Peyer's patch (tissue), 4 donors: Measurements from ENCODE around the gene MLH3. TPM values are rescaled to one million over a fixed set of nuclear protein-coding genes. Genes with fewer than 3 reads are reported as not detected.

Source experiments
- DNase-seq, 3 donors: peaks; one replicate each; pipeline ENCODE4 v3.0.0-alpha.2; 2017 to 2019
- H3K27ac ChIP-seq, 4 donors: fragments of 200-600 bp; sonication (generic); one replicate each; pipeline ENCODE4 v1.5.1; 2016 to 2019
- H3K27me3 ChIP-seq, 2 donors: fragments of 200-600 bp; sonication (generic); one replicate each; pipeline ENCODE4 v1.5.1; 2019
- H3K36me3 ChIP-seq, 3 donors: fragments of 200-600 bp; sonication (generic); one replicate each; pipeline ENCODE4 v1.5.1; 2016 to 2019
- H3K4me1 ChIP-seq, 4 donors: fragments of 200-600 bp; sonication (generic); one replicate each; pipeline ENCODE4 v1.5.1; 2016 to 2019
- H3K4me3 ChIP-seq, 4 donors: fragments of 200-600 bp; sonication (generic); 1 replicate in 3 of 4; 2 replicates in 1 of 4; pipeline ENCODE4 v1.5.1; 2016 to 2019; ENCODE audit warnings: mild to moderate bottlenecking in 1 of 4
- H3K9me3 ChIP-seq, 4 donors: fragments of 200-600 bp; sonication (generic); one replicate each; pipeline ENCODE4 v1.5.1; 2016 to 2019; ENCODE audit warnings: mild to moderate bottlenecking in 1 of 4
- CTCF ChIP-seq, 6 experiments: fragments of 450-650 bp in 4 of 6; fragments of 200-600 bp in 2 of 6; sonication (generic) in 1 of 6; IDR thresholded peaks; one replicate each; pipeline ENCODE4 v1.5.1; 2017 to 2019; ENCODE audit warnings: antibody characterized with exemption in 6 of 6, mild to moderate bottlenecking in 3 of 6, moderate library complexity in 1 of 6
- POLR2A ChIP-seq, 2 donors: fragments of 450-650 bp; IDR thresholded peaks; one replicate each; pipeline ENCODE4 v1.5.1; 2017; ENCODE audit warnings: antibody characterized with exemption in 2 of 2, mild to moderate bottlenecking in 2 of 2, moderate library complexity in 2 of 2
- total RNA-seq, 4 donors: library from RNA; depleted of rRNA; stranded (reverse); fragments of >200 nt; gene quantifications; one replicate each; pipeline ENCODE4 v1.1.0, GENCODE V29; 2016

MLH3 gene
- total RNA-seq, 4 donors from 2014 or later, result 40.6 to 57.0 (median 48.5) TPM

DNA sequence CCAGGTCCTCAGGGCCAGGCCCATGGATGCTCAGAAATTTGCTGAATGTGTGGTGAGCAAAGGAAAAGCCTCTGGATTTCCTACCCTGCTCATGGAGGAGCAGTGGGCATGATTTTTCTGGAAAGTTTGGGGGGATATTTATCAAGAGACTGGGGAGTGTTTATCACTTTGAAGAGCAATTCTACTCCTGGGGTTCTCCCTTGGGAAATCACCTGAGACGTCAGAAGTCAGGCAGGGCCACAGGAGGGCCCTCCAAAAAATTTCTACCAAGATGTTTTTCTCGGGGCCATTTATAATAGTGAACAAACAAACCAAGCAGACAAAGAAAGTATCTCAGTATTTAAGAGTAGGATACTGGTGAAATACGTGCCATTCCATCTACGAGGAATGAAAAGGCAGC, 68.6 kb downstream of the MLH3 start:
- no peak overlapping the region for H3K4me3 ChIP-seq
- no peak for TF ChIP-seq CTCF (IDR thresholded peaks at IDR 0.05)
- TF ChIP-seq POLR2A (IDR thresholded peaks at IDR 0.05), result no peak
- no peaks in the 10 kb centered on the region for H3K27me3 ChIP-seq
- no peak for DNase-seq
- H3K4me1 ChIP-seq, result no peaks in the 10 kb centered on the region
- no peaks in the 10 kb centered on the region for H3K9me3 ChIP-seq
- H3K27ac ChIP-seq, result no peak overlapping the region
- no peaks in the 10 kb centered on the region for H3K36me3 ChIP-seq

DNA sequence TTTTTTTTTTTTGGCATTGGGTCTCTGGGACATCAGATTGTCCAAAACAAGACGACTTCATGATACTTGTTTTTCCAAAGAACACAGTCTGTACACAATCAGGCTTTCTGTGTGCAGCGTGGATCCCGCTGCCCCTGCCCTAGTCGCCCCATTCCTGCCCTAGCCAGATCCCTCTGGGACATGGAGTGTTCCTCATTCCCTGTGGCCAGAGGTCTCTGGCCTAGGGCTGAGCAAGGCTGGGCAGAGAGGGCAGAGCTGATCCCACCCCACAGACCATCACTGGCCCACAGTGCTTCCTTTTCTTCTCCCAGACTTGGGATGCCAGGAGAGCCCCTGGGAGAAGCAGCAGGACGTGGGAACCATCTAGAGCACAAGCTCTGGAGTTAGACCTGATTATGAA, 69.4 kb downstream of the MLH3 start:
- Histone ChIP-seq H3K4me3 (no peak overlapping the region), H3K9me3 (no peaks in the 10 kb centered on the region), H3K27ac (no peak overlapping the region), H3K4me1 (no peaks in the 10 kb centered on the region), H3K27me3 (no peaks in the 10 kb centered on the region), H3K36me3 (no peaks in the 10 kb centered on the region)
- peak in 1 of 3 donors; percentile 15 for DNase-seq
- TF ChIP-seq CTCF (IDR thresholded peaks at IDR 0.05) (no peak), POLR2A (IDR thresholded peaks at IDR 0.05) (no peak)

- TF ChIP-seq POLR2A (IDR thresholded peaks at IDR 0.05), result no peak
- no peak for TF ChIP-seq CTCF (IDR thresholded peaks at IDR 0.05)
- Histone ChIP-seq H3K27ac (no peak overlapping the region), H3K9me3 (no peaks in the 10 kb centered on the region), H3K4me3 (no peak overlapping the region), H3K36me3 (no peaks in the 10 kb centered on the region), H3K4me1 (no peaks in the 10 kb centered on the region), H3K27me3 (no peaks in the 10 kb centered on the region)
- peak in 1 of 3 donors; percentile 39 for DNase-seq
Observed at GRCh38 chr14:74981462-74981782, 69.8 kb downstream of the MLH3 start.

DNA sequence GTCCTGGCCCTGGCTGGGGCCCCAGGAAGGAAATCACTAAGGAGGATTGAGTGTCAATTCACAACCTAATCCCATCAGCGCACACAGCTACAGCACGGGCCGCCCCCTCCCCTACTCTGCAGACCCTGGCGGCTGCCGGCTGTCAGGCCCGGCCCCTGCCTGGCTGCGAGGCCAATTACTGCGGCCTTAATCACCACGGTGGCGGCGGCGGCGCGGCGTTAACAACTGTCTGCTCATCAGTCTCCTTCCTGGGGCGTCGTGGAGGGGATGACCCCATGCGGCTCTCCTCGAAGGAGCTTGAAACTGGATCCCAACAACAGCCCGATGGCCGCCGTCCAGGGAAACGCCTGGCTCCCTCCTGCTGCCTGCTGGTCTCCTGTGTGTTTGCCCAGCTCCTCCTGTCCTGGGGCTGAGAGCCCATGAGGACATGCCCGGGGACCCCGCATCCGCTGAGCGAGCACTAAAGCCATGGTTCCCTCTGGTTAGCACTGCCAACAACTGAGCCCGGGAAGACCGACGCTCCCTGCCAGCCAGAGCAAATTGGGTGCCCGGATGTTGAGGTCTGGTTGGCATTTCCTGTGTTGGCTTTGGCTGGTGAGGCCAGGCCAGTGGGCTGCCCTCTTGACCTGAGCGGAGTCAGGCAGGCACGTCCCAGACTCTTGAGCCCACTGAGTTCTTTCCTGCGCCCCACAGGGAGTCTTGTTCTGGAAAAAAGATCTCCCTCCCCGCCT, 70.4 kb downstream of the MLH3 start:
- Histone ChIP-seq H3K27me3 (no peaks in the 10 kb centered on the region), H3K4me1 (no peaks in the 10 kb centered on the region), H3K4me3 (no peak overlapping the region), H3K27ac (no peak overlapping the region), H3K36me3 (no peaks in the 10 kb centered on the region), H3K9me3 (no peaks in the 10 kb centered on the region)
- no peak for TF ChIP-seq CTCF (IDR thresholded peaks at IDR 0.05)
- DNase-seq, result peak in 1 of 3 donors; percentile 46

DNA sequence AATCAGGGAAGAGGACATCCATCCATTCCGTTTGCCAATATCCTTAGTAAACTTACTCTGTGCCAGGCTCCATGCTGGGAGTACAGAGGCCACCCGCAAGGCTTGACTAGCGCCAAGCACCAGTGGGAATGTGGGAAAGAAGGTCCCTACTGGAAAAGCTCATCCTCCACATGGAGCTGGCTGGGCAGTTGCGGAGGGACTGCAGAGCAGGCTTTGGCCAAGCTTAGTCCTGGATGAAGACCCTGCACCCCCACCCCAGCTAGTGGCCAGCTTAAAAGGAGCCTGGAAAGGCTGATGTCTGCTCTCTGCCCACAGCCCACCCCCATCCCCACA, 70.9 kb downstream of the MLH3 start:
- H3K9me3 ChIP-seq, result no peaks in the 10 kb centered on the region
- H3K36me3 ChIP-seq, result no peaks in the 10 kb centered on the region
- no peak overlapping the region for H3K4me3 ChIP-seq
- no peak for TF ChIP-seq POLR2A (IDR thresholded peaks at IDR 0.05)
- no peak for TF ChIP-seq CTCF (IDR thresholded peaks at IDR 0.05)
- no peaks in the 10 kb centered on the region for H3K27me3 ChIP-seq
- no peak overlapping the region for H3K27ac ChIP-seq
- H3K4me1 ChIP-seq, result peaks cover 0 to 2% (median 0%) of the 10 kb centered on the region in 4 donors
- peak in 1 of 3 donors; percentile 23 for DNase-seq
